RKO (cell line): ENCODE data around the gene RAB40B.

ENCODE experiments used
- DNase-seq: peaks from one replicate; pipeline ENCODE4 v3.0.0-alpha.2; 2016; ENCODE audit warnings: low spot score

The RAB40B gene

GRCh38 chr17:82716203-82717010, 17.9 kb upstream of the RAB40B start, which contains the start of gene FN3KRP:
Gene FN3KRP (plus strand): TSS chr17:82716706. CDS start chr17:82716756, 50 bp downstream.
- DNase-seq: peak; percentile 94

GRCh38 chr17:82713071-82713723, 14.7 kb upstream of the RAB40B start:
- no peak for DNase-seq

DNA sequence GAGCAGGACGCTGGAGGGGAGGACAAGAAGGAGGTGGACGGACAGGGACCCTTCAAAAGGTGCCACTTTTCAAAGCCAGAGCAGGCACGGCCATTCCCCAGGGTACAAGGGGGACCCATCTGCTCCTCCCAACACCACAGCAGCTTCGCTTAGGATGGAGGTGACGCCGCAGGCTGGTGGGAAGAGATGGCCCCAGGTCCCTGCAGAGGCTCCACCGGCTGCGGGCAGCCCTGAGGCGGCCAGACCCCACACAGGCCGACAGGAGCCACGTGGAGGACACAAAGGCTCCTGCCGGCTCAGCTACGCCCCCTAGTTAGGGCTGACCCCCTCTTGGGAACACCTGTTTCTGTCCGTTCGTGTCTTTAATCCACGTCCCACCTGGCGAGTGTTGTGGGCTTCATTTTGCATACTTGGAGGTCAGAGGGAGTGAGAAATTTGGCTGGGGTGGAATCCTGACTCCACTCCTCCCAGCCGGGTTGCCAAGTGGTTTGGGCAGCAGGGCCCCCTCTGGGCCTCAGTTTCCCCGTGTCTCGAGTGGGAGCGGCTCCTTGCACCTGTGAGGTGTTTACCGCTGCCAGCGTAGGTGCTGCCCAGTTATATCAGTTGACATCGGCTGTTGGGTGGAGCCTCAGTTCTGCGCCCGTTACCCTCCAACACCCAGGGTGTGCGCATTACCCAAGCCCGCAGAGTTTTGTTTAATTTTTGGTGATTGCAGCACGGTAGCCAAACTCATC, 12.2 kb upstream of the RAB40B start:
- no peak for DNase-seq

- DNase-seq: no peak
These were observed 11.4 kb upstream of the RAB40B start for GRCh38 chr17:82709676-82710498.

GRCh38 chr17:82709024-82709675, 10.7 kb upstream of the RAB40B start:
- no peak for DNase-seq

DNA sequence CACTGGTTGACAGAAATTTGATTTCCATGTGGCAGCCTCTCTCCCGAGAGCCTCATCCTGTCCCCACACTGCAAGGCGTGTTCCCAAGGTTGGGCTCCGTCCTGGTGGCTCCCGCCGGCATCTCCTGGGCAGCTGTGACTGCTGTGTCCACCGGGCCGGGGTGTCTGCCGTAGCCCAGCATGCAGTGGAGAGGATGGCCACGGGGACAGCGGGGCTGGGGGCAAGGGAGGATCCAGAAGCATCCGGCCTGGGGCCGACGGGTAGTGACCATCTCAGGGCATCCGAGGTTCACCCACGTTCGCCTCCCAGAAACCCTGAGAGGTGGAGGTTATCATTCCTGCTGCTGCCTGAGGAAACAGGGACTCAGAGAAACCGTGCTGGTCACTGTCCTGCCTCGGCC, 7.3 kb upstream of the RAB40B start:
- DNase-seq: no peak

GRCh38 chr17:82704886-82705285, 6.4 kb upstream of the RAB40B start:
- DNase-seq: no peak

GRCh38 chr17:82703935-82704865, 5.7 kb upstream of the RAB40B start:
- no peak for DNase-seq

- no peak for DNase-seq
These were observed 4.7 kb upstream of the RAB40B start for GRCh38 chr17:82703036-82703745.

GRCh38 chr17:82702231-82702927, 3.9 kb upstream of the RAB40B start:
- no peak for DNase-seq

DNA sequence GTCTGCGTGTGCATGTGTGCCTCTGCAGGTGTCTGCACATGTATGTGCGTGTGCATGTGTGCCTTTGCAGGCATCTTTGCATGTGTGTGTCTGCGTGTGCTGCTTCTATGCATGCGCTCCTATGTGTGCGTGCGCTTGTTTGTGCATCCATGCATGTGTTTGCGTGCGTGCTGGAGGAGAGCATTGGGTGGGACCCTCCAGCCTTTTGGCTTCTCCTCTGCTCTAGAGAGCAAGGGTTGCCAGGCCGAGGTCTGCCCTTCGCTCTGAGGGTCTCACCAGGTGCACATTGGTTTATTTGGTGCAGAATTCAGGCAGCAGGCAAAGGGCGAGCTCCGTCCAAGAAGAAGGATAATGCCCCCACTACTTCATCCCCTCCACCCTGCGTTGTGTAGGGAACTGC, 1.1 kb upstream of the RAB40B start:
- DNase-seq: no peak

GRCh38 chr17:82698974-82699442, 510 bp upstream of the RAB40B start:
- no peak for DNase-seq

DNA sequence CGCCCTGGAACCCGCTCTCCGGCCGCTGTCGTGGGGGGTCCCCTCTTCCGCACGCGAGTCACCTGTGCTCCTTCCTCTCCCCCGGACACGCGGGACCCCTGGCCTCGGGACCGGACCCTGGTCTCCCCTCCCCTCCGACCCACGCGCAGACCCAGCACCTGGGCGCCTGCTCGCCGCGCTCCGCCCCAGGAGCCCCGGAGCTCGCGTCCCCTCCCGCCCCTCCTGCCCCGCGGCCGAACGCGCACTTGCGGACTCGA, 762 bp downstream of the RAB40B start:
- DNase-seq: no peak

- no peak for DNase-seq
These were observed 1.3 kb downstream of the RAB40B start for GRCh38 chr17:82696916-82697807.

DNA sequence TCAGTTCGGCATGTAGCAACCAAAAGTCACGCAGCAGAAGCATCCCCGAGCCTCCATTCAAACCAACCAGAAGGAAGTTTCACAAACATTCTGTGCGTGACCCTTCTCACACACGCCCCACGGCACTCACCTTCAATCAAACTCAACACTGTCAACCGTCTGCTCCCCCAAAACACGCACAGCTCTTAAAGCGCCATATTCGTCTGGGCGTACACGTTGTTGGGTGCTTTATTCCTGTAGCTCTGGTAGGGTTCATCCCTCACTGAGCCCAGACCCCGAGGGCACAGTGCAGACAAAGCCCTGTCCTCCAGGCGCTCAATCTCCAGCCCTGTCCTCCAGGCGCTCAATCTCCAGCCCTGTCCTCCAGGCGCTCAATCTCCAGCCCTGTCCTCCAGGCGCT, 2.2 kb downstream of the RAB40B start:
- DNase-seq: no peak

GRCh38 chr17:82694647-82695046, 3.9 kb downstream of the RAB40B start:
- no peak for DNase-seq

DNA sequence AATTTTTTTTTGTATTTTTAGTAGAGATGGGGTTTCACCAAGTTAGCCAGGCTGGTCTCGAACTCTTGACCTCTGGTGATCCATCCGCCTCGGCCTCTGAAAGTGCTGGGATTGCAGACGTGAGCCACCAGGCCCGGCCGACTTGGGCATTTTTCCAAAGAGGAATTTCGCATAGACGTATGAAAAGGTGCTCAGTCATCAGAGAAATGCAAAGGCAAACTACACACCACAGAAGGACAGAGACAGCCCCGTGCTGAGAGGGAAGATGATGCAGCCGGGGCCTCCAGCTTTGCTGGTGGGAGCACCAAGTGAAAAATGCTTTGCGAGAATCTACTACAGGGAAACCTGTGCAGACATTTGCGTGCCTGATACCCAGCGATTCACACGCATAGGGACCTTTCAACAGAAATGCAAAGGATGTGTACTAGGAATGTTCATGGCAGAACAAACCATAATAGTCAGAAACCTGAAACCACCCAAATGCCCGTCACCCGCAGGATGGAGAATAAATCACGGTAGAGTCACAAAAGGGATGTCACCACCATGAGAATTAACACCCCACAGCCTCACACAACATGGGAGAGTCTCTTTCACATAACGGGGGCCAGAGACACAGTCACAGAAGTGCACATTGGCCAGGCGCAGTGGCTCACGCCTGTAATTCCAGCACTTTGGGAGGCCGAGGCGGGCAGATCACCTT, 5.2 kb downstream of the RAB40B start:
- no peak for DNase-seq

- no peak for DNase-seq
These were observed 6.2 kb downstream of the RAB40B start for GRCh38 chr17:82692268-82692667.
